ENCODE data around the gene NEXMIF. TPM values are rescaled to one million over a fixed set of nuclear protein-coding genes. Genes with fewer than 3 reads are reported as not detected.

The NEXMIF gene
- total and polyA plus RNA-seq, 2 donors from 2014 or later, result 0.54 to 6.0 TPM

DNA sequence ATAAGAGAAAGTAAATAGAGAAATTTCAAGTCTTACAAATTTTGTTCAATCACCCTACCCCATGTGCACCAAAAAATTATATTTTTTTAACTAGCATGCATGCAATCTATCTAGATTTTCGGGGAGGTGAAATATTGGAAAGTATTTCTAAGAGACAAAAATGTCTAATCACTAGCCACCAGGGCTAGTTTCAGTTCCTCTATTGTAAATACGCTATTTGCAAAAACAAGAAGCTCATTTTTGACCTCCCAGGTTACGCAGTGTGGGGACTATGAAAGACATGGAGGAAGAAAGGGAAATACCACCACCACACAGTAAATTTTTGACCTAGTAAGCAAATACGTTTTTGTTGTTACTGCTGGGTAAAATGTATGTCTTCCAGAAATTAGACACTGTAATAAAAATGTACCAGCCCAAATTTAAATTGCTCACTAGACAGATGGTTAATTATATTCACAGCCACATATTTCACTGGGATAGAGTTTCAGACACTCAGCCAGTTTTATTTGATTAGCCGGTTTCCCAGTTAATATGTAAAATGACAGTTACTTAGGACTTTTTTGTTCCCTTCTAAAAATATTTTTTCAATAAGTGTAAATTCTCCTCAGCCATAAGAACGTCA lies 2.2 kb downstream of the NEXMIF start:
- Histone ChIP-seq H3K27me3 (ENCODE audit: control insufficient read depth, insufficient read depth, low read length) (no peaks in the 10 kb centered on the region), H3K36me3 (ENCODE audit: control insufficient read depth in 2 of 3, insufficient read depth in 3 of 3, low read length in 3 of 3) (no peaks in the 10 kb centered on the region), H3K27ac (ENCODE audit: low read depth in 2 of 2, low read length in 2 of 2) (no peak overlapping the region), H3K9me3 (ENCODE audit: control insufficient read depth in 2 of 3, insufficient read depth in 1 of 3, low read length in 3 of 3) (no peaks in the 10 kb centered on the region), H3K9ac (ENCODE audit: low read length in 3 of 3) (no peak overlapping the region), H3K4me3 (ENCODE audit: low read length in 3 of 3) (peak overlapping the region in 1 of 3 donors; percentile 58), H3K4me1 (ENCODE audit: control insufficient read depth in 2 of 3, insufficient read depth in 2 of 3, low read depth in 1 of 3, low read length in 3 of 3) (no peaks in the 10 kb centered on the region)
- DNase-seq (no peak), FAIRE-seq (peak; percentile 13)
- TF ChIP-seq, protein P1, sequence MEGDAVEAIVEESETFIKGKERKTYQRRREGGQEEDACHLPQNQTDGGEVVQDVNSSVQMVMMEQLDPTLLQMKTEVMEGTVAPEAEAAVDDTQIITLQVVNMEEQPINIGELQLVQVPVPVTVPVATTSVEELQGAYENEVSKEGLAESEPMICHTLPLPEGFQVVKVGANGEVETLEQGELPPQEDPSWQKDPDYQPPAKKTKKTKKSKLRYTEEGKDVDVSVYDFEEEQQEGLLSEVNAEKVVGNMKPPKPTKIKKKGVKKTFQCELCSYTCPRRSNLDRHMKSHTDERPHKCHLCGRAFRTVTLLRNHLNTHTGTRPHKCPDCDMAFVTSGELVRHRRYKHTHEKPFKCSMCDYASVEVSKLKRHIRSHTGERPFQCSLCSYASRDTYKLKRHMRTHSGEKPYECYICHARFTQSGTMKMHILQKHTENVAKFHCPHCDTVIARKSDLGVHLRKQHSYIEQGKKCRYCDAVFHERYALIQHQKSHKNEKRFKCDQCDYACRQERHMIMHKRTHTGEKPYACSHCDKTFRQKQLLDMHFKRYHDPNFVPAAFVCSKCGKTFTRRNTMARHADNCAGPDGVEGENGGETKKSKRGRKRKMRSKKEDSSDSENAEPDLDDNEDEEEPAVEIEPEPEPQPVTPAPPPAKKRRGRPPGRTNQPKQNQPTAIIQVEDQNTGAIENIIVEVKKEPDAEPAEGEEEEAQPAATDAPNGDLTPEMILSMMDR (IDR thresholded peaks at IDR 0.05; ENCODE audit: borderline replicate concordance, extremely low read depth, insufficient read depth), result no peak
- intact Hi-C loops (cut with DNase I), result no loop called here

DNA sequence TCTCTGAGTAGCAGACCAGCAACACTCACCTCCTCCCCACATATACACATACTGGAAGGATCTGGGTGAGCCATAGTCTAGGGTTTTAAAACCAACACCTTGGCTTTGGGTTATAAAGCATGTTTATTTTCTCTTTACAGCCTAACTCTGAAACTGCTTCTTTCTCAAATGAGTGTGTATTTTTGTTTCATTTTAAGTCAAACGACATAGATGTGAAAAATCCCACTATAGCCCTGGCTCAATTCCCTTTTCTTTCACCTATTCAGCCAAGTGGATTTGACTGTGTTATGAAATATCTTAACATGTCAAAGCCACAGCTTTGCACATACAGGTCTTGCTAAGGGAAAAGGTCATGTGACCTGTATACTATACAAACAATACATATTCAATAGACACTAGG lies 13.8 kb downstream of the NEXMIF start:
- FAIRE-seq (no peak), DNase-seq (no peak)
- H3K4me3 ChIP-seq (ENCODE audit: low read length in 3 of 3), result no peak overlapping the region
- TF ChIP-seq, protein P1 (IDR thresholded peaks at IDR 0.05; ENCODE audit: borderline replicate concordance, extremely low read depth, insufficient read depth), result no peak
- no peak overlapping the region for H3K27ac ChIP-seq (ENCODE audit: low read depth in 2 of 2, low read length in 2 of 2)
- H3K9ac ChIP-seq (ENCODE audit: low read length in 3 of 3), result no peak overlapping the region
- no peaks in the 10 kb centered on the region for H3K36me3 ChIP-seq (ENCODE audit: control insufficient read depth in 2 of 3, insufficient read depth in 3 of 3, low read length in 3 of 3)
- no peaks in the 10 kb centered on the region for H3K27me3 ChIP-seq (ENCODE audit: control insufficient read depth, insufficient read depth, low read length)
- H3K9me3 ChIP-seq (ENCODE audit: control insufficient read depth in 2 of 3, insufficient read depth in 1 of 3, low read length in 3 of 3), result no peaks in the 10 kb centered on the region
- no peaks in the 10 kb centered on the region for H3K4me1 ChIP-seq (ENCODE audit: control insufficient read depth in 2 of 3, insufficient read depth in 2 of 3, low read depth in 1 of 3, low read length in 3 of 3)
- intact Hi-C loops (cut with DNase I), result no loop called here

DNA sequence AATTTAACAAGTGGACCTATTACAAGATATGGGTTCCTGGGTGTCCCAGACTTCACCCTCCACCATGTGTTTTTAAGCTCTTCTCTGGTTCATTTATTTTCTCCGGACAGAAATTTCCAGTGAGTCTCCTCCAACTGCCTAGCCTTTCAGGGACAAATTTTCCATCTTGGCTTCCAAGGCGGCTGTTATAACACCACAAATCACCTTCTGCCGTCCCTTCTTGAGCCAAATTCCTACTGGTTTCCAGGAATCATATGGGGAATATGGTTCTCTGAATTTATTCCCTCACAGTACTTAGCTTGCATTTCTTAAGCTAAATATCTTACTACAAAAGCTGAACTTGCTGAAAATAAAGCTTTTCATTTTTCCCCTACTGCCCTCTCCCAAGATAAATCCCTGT lies 18.8 kb downstream of the NEXMIF start:
- intact Hi-C loops (cut with DNase I), result no loop called here
- no peaks in the 10 kb centered on the region for H3K9me3 ChIP-seq (ENCODE audit: control insufficient read depth in 2 of 3, insufficient read depth in 1 of 3, low read length in 3 of 3)
- DNase-seq, result peak in 1 of 5 donors; percentile 30
- H3K4me1 ChIP-seq (ENCODE audit: control insufficient read depth in 2 of 3, insufficient read depth in 2 of 3, low read depth in 1 of 3, low read length in 3 of 3), result no peaks in the 10 kb centered on the region
- no peak overlapping the region for H3K27ac ChIP-seq (ENCODE audit: low read depth in 2 of 2, low read length in 2 of 2)
- no peaks in the 10 kb centered on the region for H3K36me3 ChIP-seq (ENCODE audit: control insufficient read depth in 2 of 3, insufficient read depth in 3 of 3, low read length in 3 of 3)
- no peak overlapping the region for H3K4me3 ChIP-seq (ENCODE audit: low read length in 3 of 3)
- no peak overlapping the region for H3K9ac ChIP-seq (ENCODE audit: low read length in 3 of 3)
- H3K27me3 ChIP-seq (ENCODE audit: control insufficient read depth, insufficient read depth, low read length), result no peaks in the 10 kb centered on the region
- FAIRE-seq, result no peak
- TF ChIP-seq, protein P1 (IDR thresholded peaks at IDR 0.05; ENCODE audit: borderline replicate concordance, extremely low read depth, insufficient read depth), result no peak

GRCh38 chrX:74902806-74903205 lies 22.4 kb downstream of the NEXMIF start:
- TF ChIP-seq, protein P1 (IDR thresholded peaks at IDR 0.05; ENCODE audit: borderline replicate concordance, extremely low read depth, insufficient read depth), result no peak
- no peak overlapping the region for H3K4me3 ChIP-seq (ENCODE audit: low read length in 3 of 3)
- FAIRE-seq, result no peak
- H3K27me3 ChIP-seq (ENCODE audit: control insufficient read depth, insufficient read depth, low read length), result no peaks in the 10 kb centered on the region
- no peaks in the 10 kb centered on the region for H3K4me1 ChIP-seq (ENCODE audit: control insufficient read depth in 2 of 3, insufficient read depth in 2 of 3, low read depth in 1 of 3, low read length in 3 of 3)
- H3K27ac ChIP-seq (ENCODE audit: low read depth in 2 of 2, low read length in 2 of 2), result no peak overlapping the region
- intact Hi-C loops (cut with DNase I), result no loop called here
- no peaks in the 10 kb centered on the region for H3K9me3 ChIP-seq (ENCODE audit: control insufficient read depth in 2 of 3, insufficient read depth in 1 of 3, low read length in 3 of 3)
- no peak overlapping the region for H3K9ac ChIP-seq (ENCODE audit: low read length in 3 of 3)
- DNase-seq, result peak in 1 of 5 donors; percentile 7
- H3K36me3 ChIP-seq (ENCODE audit: control insufficient read depth in 2 of 3, insufficient read depth in 3 of 3, low read length in 3 of 3), result no peaks in the 10 kb centered on the region

Data from kidney (tissue), 14 donors.